Loucy (cell line): ENCODE data around the gene ADD2.

ENCODE experiments used
- H2AFZ ChIP-seq: fragments of 200-600 bp; sonication (generic); 2 replicates; pipeline ENCODE4 v1.6.0; 2016; ENCODE audit warnings: antibody characterized with exemption, mild to moderate bottlenecking, low read length, moderate library complexity
- H3F3A ChIP-seq: fragments of 200-600 bp; 2 replicates; pipeline ENCODE4 v1.6.0; 2016; ENCODE audit warnings: antibody characterized with exemption, low read depth, mild to moderate bottlenecking
- H3K27me3 ChIP-seq: fragments of 200-600 bp; sonication (generic); 2 replicates; pipeline ENCODE4 v1.6.1; 2014; ENCODE audit warnings: low read length, mild to moderate bottlenecking; ENCODE audit not compliant: insufficient read depth, poor library complexity, severe bottlenecking
- H3K36me3 ChIP-seq: fragments of 200-600 bp; sonication (generic); 2 replicates; pipeline ENCODE4 v1.6.1; 2016; ENCODE audit warnings: low read length; ENCODE audit not compliant: insufficient read depth
- H3K4me1 ChIP-seq: fragments of 200-600 bp; sonication (generic); 2 replicates; pipeline ENCODE4 v1.5.1; 2014; ENCODE audit warnings: low read length, mild to moderate bottlenecking; ENCODE audit not compliant: insufficient read depth, poor library complexity, severe bottlenecking
- H3K4me2 ChIP-seq: fragments of 200-600 bp; sonication (generic); 2 replicates; pipeline ENCODE4 v1.6.0; 2014; ENCODE audit warnings: antibody characterized with exemption, low read length, low read depth, mild to moderate bottlenecking; ENCODE audit not compliant: poor library complexity, severe bottlenecking
- H3K4me3 ChIP-seq: fragments of 200-600 bp; sonication (generic); 2 replicates; pipeline ENCODE4 v1.5.1; 2014; ENCODE audit warnings: low read length, mild to moderate bottlenecking, mixed read lengths; ENCODE audit not compliant: poor library complexity, severe bottlenecking
- H3K79me2 ChIP-seq: fragments of 200-600 bp; sonication (generic); 2 replicates; pipeline ENCODE4 v1.6.1; 2014; ENCODE audit warnings: low read length; ENCODE audit not compliant: insufficient read depth
- H3K9ac ChIP-seq: fragments of 200-600 bp; sonication (generic); 2 replicates; pipeline ENCODE4 v1.6.0; 2014; ENCODE audit warnings: mild to moderate bottlenecking, low read depth, low read length, moderate library complexity; ENCODE audit not compliant: poor library complexity, severe bottlenecking
- H3K9me2 ChIP-seq: fragments of 200-600 bp; sonication (generic); replicated peaks from 2 replicates; pipeline ENCODE4 v1.6.1; 2016; ENCODE audit warnings: low read depth, low read length, mixed read lengths
- H3K9me3 ChIP-seq: fragments of 200-600 bp; sonication (generic); 2 replicates; pipeline ENCODE4 v1.6.1; 2014; ENCODE audit warnings: mild to moderate bottlenecking, antibody characterized with exemption, low read length, low read depth; ENCODE audit not compliant: insufficient read depth
- H4K20me1 ChIP-seq: fragments of 200-600 bp; sonication (generic); 2 replicates; pipeline ENCODE4 v1.6.0; 2014; ENCODE audit warnings: antibody characterized with exemption, low read length, mild to moderate bottlenecking; ENCODE audit not compliant: insufficient read depth, poor library complexity, severe bottlenecking
- CTCF ChIP-seq: fragments of 200-600 bp; sonication (generic); conservative IDR thresholded peaks from 2 replicates; pipeline ENCODE4 v1.5.1; 2014; ENCODE audit warnings: mild to moderate bottlenecking, antibody characterized with exemption, low read length
- EZH2phosphoT487 ChIP-seq: fragments of 200-600 bp; IDR thresholded peaks from 2 replicates; pipeline ENCODE4 v1.6.1; 2018; ENCODE audit warnings: antibody characterized with exemption, mild to moderate bottlenecking, moderate library complexity, borderline replicate concordance

ADD2 gene

GRCh38 chr2:70646420-70646818, 121.6 kb downstream of the ADD2 start:
- H3K36me3 ChIP-seq: no peaks in the 10 kb centered on the region
- no peaks in the 10 kb centered on the region for H3F3A ChIP-seq
- H2AFZ ChIP-seq: 0 out of 2 replicates have a peak overlapping the region, but pooled peaks have one; percentile 24
- TF ChIP-seq CTCF (no peak), EZH2phosphoT487 (no peak)
- H4K20me1 ChIP-seq: no peaks in the 10 kb centered on the region
- H3K4me2 ChIP-seq: no peak overlapping the region
- no peaks in the 10 kb centered on the region for H3K9me3 ChIP-seq
- no peaks in the 10 kb centered on the region for H3K4me1 ChIP-seq
- H3K9ac ChIP-seq: no peak overlapping the region
- H3K9me2 ChIP-seq: no peaks in the 10 kb centered on the region
- H3K4me3 ChIP-seq: no peak overlapping the region
- H3K79me2 ChIP-seq: no peaks in the 10 kb centered on the region
- no peaks in the 10 kb centered on the region for H3K27me3 ChIP-seq

- peak; percentile 62 for TF ChIP-seq CTCF
- no peak for TF ChIP-seq EZH2phosphoT487
- no peaks in the 10 kb centered on the region for H3F3A ChIP-seq
- H3K9me3 ChIP-seq: no peaks in the 10 kb centered on the region
- no peak overlapping the region for H3K9ac ChIP-seq
- no peaks in the 10 kb centered on the region for H4K20me1 ChIP-seq
- no peak overlapping the region for H3K4me3 ChIP-seq
- no peaks in the 10 kb centered on the region for H3K36me3 ChIP-seq
- H3K4me2 ChIP-seq: no peak overlapping the region
- H3K4me1 ChIP-seq: peaks cover 4% of the 10 kb centered on the region
- H3K79me2 ChIP-seq: no peaks in the 10 kb centered on the region
- 0 out of 2 replicates have a peak overlapping the region, but pooled peaks have one; percentile 72 for H2AFZ ChIP-seq
- H3K9me2 ChIP-seq: no peaks in the 10 kb centered on the region
- no peaks in the 10 kb centered on the region for H3K27me3 ChIP-seq
These were observed 122.1 kb downstream of the ADD2 start for GRCh38 chr2:70645733-70646419.

GRCh38 chr2:70643715-70644114, 124.3 kb downstream of the ADD2 start:
- no peaks in the 10 kb centered on the region for H3K9me3 ChIP-seq
- no peak overlapping the region for H3K4me2 ChIP-seq
- no peaks in the 10 kb centered on the region for H4K20me1 ChIP-seq
- H3K4me3 ChIP-seq: no peak overlapping the region
- no peaks in the 10 kb centered on the region for H3F3A ChIP-seq
- no peaks in the 10 kb centered on the region for H3K27me3 ChIP-seq
- no peaks in the 10 kb centered on the region for H3K36me3 ChIP-seq
- no peak overlapping the region for H2AFZ ChIP-seq
- TF ChIP-seq EZH2phosphoT487: no peak
- peak; percentile 76 for TF ChIP-seq CTCF
- H3K9ac ChIP-seq: no peak overlapping the region
- H3K4me1 ChIP-seq: peaks cover 16% of the 10 kb centered on the region
- H3K79me2 ChIP-seq: no peaks in the 10 kb centered on the region
- no peaks in the 10 kb centered on the region for H3K9me2 ChIP-seq
